HG02763 (cell line): ENCODE data around the gene CEMIP.

ENCODE experiments used
- ATAC-seq: cut with Tn5 transposase; IDR thresholded peaks from one replicate; pipeline ENCODE4 v1.9.1; 2021; ENCODE audit warnings: mild to moderate bottlenecking, moderate library complexity; ENCODE audit not compliant: unreplicated experiment

CEMIP gene

GRCh38 chr15:80878867-80879250, 99.7 kb downstream of the CEMIP start:
- no peak for ATAC-seq

DNA sequence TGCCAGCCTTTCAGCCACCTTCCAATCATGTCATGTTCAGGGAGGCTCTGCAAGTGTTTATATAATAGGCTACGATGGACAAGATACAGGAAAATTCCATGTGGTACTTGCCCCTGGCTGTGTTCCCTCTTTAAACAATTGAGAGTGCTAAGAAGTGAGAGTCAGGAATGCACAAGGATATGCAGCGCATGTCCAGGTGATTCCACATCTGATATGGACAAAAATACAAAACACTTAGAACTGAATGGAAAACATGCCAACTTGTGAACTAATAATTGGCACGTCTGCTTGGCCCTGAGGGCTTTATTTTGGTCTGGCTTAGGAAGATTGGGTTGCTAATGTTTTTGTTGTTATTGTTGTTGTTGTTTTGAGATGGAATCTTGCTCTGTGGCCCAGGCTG, 100.9 kb downstream of the CEMIP start:
- no peak for ATAC-seq

- no peak for ATAC-seq
These were observed 104.5 kb downstream of the CEMIP start for GRCh38 chr15:80883641-80884040.

DNA sequence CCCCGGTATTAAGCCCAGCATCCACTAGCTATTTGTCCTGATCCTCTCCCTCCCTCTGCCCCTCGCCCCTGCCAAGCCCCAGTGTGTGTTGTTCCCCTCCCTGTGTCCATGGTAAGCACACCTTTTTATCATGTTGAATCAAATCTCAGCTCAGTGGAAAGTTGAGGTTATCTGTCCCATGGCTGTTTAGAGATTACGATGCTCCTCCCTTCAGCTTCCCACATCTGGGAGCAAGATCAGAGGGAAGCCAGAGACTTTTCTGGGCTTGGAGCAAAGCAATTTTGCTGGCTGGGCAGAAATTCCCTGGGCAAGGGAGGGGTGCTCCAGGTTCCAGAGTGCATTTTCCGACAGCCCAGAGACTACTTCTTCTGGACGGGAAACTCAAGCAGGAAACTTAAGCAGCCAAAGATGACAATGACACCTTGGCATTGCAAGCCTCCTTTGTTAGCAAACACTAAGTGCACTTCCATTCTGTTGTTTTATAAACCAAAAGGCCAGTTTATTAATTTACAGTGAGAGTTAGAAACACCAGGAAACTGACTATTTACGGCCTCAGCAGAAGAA, 105.9 kb downstream of the CEMIP start:
- no peak for ATAC-seq

DNA sequence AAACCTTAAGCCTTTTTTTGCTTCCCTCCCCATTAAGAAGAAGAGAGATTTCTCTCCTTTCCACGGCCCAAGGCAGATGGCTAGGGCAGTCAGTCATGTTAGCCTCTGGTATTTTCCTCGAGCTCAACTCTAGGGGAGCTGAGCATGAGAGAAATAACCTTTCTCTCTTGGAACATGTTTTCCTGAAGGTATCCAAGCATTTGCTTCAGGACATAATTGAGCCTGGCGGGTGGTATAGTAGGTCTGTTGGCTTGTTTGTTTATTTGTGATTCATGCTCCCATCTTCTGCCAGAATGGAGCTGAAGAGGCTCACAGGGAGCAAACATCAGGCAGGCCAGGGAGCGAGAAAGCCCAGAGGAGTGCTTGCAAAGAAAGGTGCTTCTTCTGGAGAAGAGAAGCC, 108.0 kb downstream of the CEMIP start:
- ATAC-seq: no peak

- ATAC-seq: no peak
These were observed 109.7 kb downstream of the CEMIP start for GRCh38 chr15:80888846-80889245.

DNA sequence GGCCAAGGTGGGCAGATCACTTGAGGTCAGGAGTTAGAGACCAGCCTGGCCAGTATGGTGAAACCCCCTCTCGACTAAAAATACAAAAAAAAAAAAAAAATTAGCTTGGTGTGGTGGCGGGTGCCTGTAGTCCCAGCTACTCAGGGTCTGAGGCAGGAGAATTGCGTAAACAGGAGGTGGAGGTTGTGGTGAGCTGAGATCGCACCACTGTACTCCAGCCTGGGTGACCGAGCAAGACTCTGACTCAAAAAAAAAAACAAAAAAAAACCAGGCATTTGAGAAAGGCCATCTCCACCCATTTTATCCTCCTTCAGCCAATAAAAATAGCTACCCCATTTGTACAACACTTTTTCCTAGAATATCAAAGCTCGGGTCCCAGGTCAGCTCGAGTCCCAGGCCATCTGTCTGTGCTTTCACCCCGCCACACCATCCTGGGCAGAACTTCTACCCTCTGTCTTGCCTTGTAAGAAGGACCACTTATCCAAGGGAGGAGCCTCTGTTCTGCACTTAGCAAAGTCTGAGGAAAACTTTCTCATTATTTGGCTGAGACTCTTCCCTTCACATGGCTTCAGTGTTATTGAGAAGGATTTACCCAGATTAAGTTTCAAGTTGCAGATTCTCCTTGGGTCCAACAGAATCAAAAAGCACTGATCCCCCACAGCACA, 111.3 kb downstream of the CEMIP start:
- no peak for ATAC-seq

DNA sequence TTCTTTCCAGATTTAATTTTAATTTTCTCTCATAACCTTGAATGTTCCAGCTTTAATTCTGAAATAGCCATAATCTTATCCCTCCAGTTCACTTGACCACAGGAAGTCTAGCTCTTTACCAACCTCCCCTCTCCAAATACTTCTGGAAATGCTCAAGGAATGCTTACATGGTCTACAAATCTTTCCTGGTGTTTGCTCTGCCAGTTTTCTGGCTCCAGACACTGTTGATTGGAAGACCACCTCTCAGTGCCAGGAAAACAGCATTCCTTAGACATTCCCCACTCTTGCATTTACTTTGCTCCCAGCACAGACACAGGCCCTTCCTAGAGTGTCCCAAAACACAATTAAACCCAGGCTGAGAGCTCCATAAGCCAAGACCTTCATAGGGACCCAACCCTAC, 111.8 kb downstream of the CEMIP start:
- no peak for ATAC-seq

DNA sequence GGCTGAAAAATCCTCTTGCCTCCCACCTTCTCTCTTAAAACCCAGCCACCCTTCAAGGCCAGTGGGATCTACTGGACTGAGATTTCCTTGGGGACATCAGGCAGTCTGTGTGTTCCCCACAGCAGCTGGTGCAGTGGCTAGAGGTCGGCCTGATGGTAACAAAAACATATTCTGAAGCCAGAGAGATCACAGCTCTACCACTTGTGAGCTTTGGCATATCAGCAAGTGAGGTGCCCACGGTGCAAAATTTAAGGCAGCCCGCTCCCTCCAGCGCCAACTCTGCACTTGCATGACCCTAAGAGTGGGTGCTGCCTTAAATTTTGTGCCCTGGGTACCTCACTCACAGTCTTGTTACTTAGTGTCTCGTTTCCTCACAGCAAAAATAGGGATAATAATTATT, 113.2 kb downstream of the CEMIP start:
- ATAC-seq: no peak

DNA sequence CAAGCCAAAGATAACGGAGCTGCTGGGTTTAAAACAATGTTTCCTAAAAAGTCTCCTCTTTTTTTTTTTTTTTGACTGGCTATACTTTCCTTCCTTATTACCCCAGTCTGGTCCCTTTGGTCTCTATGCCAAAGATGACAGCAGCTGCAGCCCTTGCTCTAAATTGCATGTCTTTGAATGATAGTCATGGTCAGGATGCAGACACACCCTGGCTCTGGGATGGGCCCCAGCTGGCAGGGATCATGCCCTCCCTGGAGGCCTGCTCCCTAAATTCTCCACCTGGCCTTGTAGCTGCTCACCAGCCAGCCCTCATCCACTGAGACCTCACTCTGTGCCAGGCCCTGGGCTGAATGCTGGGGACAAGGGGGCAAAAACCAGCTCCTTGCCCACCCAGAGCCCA, 114.6 kb downstream of the CEMIP start:
- ATAC-seq: no peak

- no peak for ATAC-seq
These were observed 115.9 kb downstream of the CEMIP start for GRCh38 chr15:80895091-80895490.

- ATAC-seq: no peak
These were observed 116.8 kb downstream of the CEMIP start for GRCh38 chr15:80895965-80896364.

GRCh38 chr15:80898040-80898439, 118.9 kb downstream of the CEMIP start:
- ATAC-seq: no peak

GRCh38 chr15:80902298-80902801, 123.2 kb downstream of the CEMIP start:
- ATAC-seq: no peak

GRCh38 chr15:80904998-80905397, 125.8 kb downstream of the CEMIP start:
- no peak for ATAC-seq

GRCh38 chr15:80906159-80906766, 127.1 kb downstream of the CEMIP start:
- no peak for ATAC-seq

DNA sequence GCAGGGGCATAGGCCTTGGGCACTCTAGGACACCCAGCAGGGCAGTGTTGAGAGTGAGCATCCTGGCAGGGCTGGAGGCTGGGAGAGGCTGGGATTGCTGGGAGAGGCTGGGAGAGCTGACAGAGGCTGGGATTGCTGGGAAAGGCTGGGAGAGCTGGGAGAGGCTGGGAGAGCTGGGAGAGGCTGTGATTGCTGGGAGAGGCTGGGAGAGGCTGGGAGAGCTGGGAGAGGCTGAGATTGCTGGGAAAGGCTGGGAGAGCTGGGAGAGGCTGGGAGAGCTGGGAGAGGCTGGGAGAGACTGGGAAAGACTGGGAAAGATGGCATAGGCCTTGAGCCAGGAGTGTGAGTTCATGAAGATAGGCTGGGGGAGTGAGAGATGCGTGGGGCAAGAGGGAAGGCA, 132.7 kb downstream of the CEMIP start:
- no peak for ATAC-seq

- ATAC-seq: no peak
These were observed 133.5 kb downstream of the CEMIP start for GRCh38 chr15:80912673-80913072.

GRCh38 chr15:80913541-80913940, 134.4 kb downstream of the CEMIP start:
- ATAC-seq: no peak

- ATAC-seq: no peak
These were observed 136.3 kb downstream of the CEMIP start for GRCh38 chr15:80915472-80915871.

- ATAC-seq: no peak
These were observed 136.9 kb downstream of the CEMIP start for GRCh38 chr15:80916056-80916455.

- no peak for ATAC-seq
These were observed 139.1 kb downstream of the CEMIP start for GRCh38 chr15:80918196-80918783.
